ENCODE measurements around the gene TMEM184A.

- TF ChIP-seq CTCF (IDR thresholded peaks at IDR 0.05) (no peak), POLR2A (IDR thresholded peaks at IDR 0.05) (no peak)
These were observed 42.3 kb downstream of the TMEM184A start for GRCh38 chr7:1513657-1514095.
